ENCODE measurements around the gene CEP126. TPM values are rescaled to one million over a fixed set of nuclear protein-coding genes. Genes with fewer than 3 reads are reported as not detected.

CEP126 gene
- total and polyA plus RNA-seq, 11 donors = 0.26 to 1.8 (median 0.93) TPM

GRCh38 chr11:101885631-101886030 is 29.2 kb upstream of the CEP126 start:
- no peak for ATAC-seq
- H3K36me3 ChIP-seq = no peaks in the 10 kb centered on the region
- no peaks in the 10 kb centered on the region for H3K9me3 ChIP-seq
- H3K27me3 ChIP-seq = peaks cover 0 to 4% (median 0%) of the 10 kb centered on the region in 9 donors
- DNase-seq = no peak
- H3K4me3 ChIP-seq = no peak overlapping the region
- 78 to 85% (median 83%) methylated on average over 4 of the region's 4 CpGs for WGBS, 4 donors
- TF ChIP-seq POLR2A (IDR thresholded peaks at IDR 0.05) = no peak
- no peak for TF ChIP-seq CTCF (IDR thresholded peaks at IDR 0.05)
- intact Hi-C loops (cut with DNase I) = no loop called here
- H3K4me1 ChIP-seq = no peaks in the 10 kb centered on the region
- no peak overlapping the region for H3K27ac ChIP-seq

- no peak for DNase-seq
- intact Hi-C loops (cut with DNase I) = no loop called here
- Histone ChIP-seq H3K4me3 (no peak overlapping the region), H3K27ac (no peak overlapping the region), H3K36me3 (no peaks in the 10 kb centered on the region), H3K27me3 (peaks cover 0 to 5% (median 0%) of the 10 kb centered on the region in 9 donors), H3K9me3 (no peaks in the 10 kb centered on the region), H3K4me1 (no peaks in the 10 kb centered on the region)
- 78 to 84% (median 80%) methylated on average over 4 of the region's 4 CpGs for WGBS, 4 donors
- ATAC-seq = no peak
- TF ChIP-seq POLR2A (IDR thresholded peaks at IDR 0.05) (no peak), CTCF (IDR thresholded peaks at IDR 0.05) (no peak)
These were observed 25.0 kb upstream of the CEP126 start for GRCh38 chr11:101889767-101890166.

GRCh38 chr11:101894505-101894904 is 20.3 kb upstream of the CEP126 start:
- no peaks in the 10 kb centered on the region for H3K4me1 ChIP-seq
- no peak overlapping the region for H3K4me3 ChIP-seq
- ATAC-seq = no peak
- no peak for DNase-seq
- no peaks in the 10 kb centered on the region for H3K36me3 ChIP-seq
- TF ChIP-seq POLR2A (IDR thresholded peaks at IDR 0.05) (no peak), CTCF (IDR thresholded peaks at IDR 0.05) (no peak)
- peaks cover 0 to 10% (median 0%) of the 10 kb centered on the region in 9 donors for H3K27me3 ChIP-seq
- no peaks in the 10 kb centered on the region for H3K9me3 ChIP-seq
- WGBS, 4 donors = 41 to 64% (median 48%) methylated on average over 1 of the region's 1 CpG
- intact Hi-C loops (cut with DNase I) = no loop called here
- no peak overlapping the region for H3K27ac ChIP-seq

- Histone ChIP-seq H3K27me3 (peaks cover 0 to 10% (median 0%) of the 10 kb centered on the region in 9 donors), H3K36me3 (no peaks in the 10 kb centered on the region), H3K9me3 (no peaks in the 10 kb centered on the region), H3K27ac (peak overlapping the region in 1 of 12 donors; percentile 6), H3K4me3 (peak overlapping the region in 1 of 12 donors; percentile 20), H3K4me1 (peaks cover 0 to 3% (median 0%) of the 10 kb centered on the region in 12 donors)
- intact Hi-C loops (cut with DNase I) = no loop called here
- TF ChIP-seq CTCF (IDR thresholded peaks at IDR 0.05) (no peak), POLR2A (IDR thresholded peaks at IDR 0.05) (no peak)
- no peak for ATAC-seq
- no peak for DNase-seq
- WGBS, 4 donors = 69 to 78% (median 75%) methylated on average over 1 of the region's 1 CpG
These were observed 7.0 kb upstream of the CEP126 start for GRCh38 chr11:101907815-101908214.
